Fibroblast of lung (primary cell): ENCODE data around the gene ZDHHC11. TPM values are rescaled to one million over a fixed set of nuclear protein-coding genes. Genes with fewer than 3 reads are reported as not detected.
A peak's percentile ranks its signal among the peaks of the same experiment; 100 is the strongest.

ENCODE experiments used
- DNase-seq, 2 donors: peaks; one replicate each; pipeline versions ENCODE4 v3.0.0 to v3.0.0-alpha.2; 2010; ENCODE audit warnings: low read depth in 2 of 2
- H2AFZ ChIP-seq: 2 replicates; pipeline ENCODE4 v1.5.1; 2012; ENCODE audit warnings: low read length, control low read depth, inconsistent platforms
- H3K27ac ChIP-seq: 2 replicates; pipeline ENCODE4 v1.5.1; 2011; ENCODE audit warnings: low read length, control low read depth; ENCODE audit not compliant: insufficient read depth
- H3K27me3 ChIP-seq: 2 replicates; pipeline ENCODE4 v1.5.1; 2011; ENCODE audit warnings: mild to moderate bottlenecking, low read length; ENCODE audit not compliant: control insufficient read depth, insufficient read depth
- H3K36me3 ChIP-seq: 2 replicates; pipeline ENCODE4 v1.5.1; 2011; ENCODE audit warnings: low read length; ENCODE audit not compliant: control insufficient read depth, insufficient read depth
- H3K4me1 ChIP-seq: 2 replicates; pipeline ENCODE4 v1.5.1; 2011; ENCODE audit warnings: low read length; ENCODE audit not compliant: control insufficient read depth, insufficient read depth; ENCODE audit errors: extremely low read depth
- H3K4me2 ChIP-seq: 2 replicates; pipeline ENCODE4 v1.5.1; 2011; ENCODE audit warnings: low read length, control low read depth; ENCODE audit not compliant: insufficient read depth; ENCODE audit errors: extremely low read depth
- H3K4me3 ChIP-seq, 4 experiments: fragments of 200-600 bp in 1 of 4; sonication (generic) in 1 of 4; replicated peaks in 1 of 4; 2 replicates each; pipeline ENCODE4 v1.5.1; 2011 to 2016; ENCODE audit warnings: low read length in 4 of 4, low read depth in 3 of 4, mild to moderate bottlenecking in 3 of 4, control low read depth in 2 of 4, inconsistent platforms in 1 of 4, mixed read lengths in 1 of 4; ENCODE audit not compliant: insufficient read depth in 1 of 4; ENCODE audit errors: control extremely low read depth in 1 of 4
- H3K79me2 ChIP-seq: 2 replicates; pipeline ENCODE4 v1.5.1; 2012; ENCODE audit warnings: mild to moderate bottlenecking, low read length, inconsistent platforms; ENCODE audit not compliant: control insufficient read depth, insufficient read depth
- H3K9ac ChIP-seq: 2 replicates; pipeline ENCODE4 v1.5.1; 2011; ENCODE audit warnings: mild to moderate bottlenecking, low read length, control low read depth; ENCODE audit not compliant: insufficient read depth
- H3K9me3 ChIP-seq: 2 replicates; pipeline ENCODE4 v1.5.1; 2012; ENCODE audit warnings: low read depth, low read length; ENCODE audit not compliant: control insufficient read depth, insufficient read depth
- H4K20me1 ChIP-seq: 2 replicates; pipeline ENCODE4 v1.5.1; 2011; ENCODE audit warnings: low read length; ENCODE audit not compliant: control insufficient read depth, insufficient read depth; ENCODE audit errors: extremely low read depth
- EZH2 ChIP-seq: IDR thresholded peaks from 2 replicates; pipeline ENCODE4 v1.5.1; 2012; ENCODE audit warnings: low read length, control low read depth, mild to moderate bottlenecking; ENCODE audit errors: missing control alignments
- polyA plus RNA-seq, 2 donors: library from polyadenylated mRNA; depleted of rRNA in 1 of 2; stranded (reverse) in 1 of 2; unstranded in 1 of 2; fragments of >200 nt; gene quantifications; 2 replicates each; pipeline ENCODE4 v1.2.1, GENCODE V29; 2011 to 2012; ENCODE audit warnings: missing spikeins in 1 of 2
- total RNA-seq: library from RNA; depleted of rRNA; stranded (reverse); fragments of >200 nt; gene quantifications from 2 replicates; pipeline ENCODE4 v1.2.1, GENCODE V29; 2014
- TF ChIP-seq, protein P1 (sequence below), 2 donors: IDR thresholded peaks in 1 of 2; conservative IDR thresholded peaks in 1 of 2; 1 replicate in 1 of 2; 2 replicates in 1 of 2; pipeline ENCODE4 v1.5.1; 2011 to 2012; ENCODE audit warnings: low read length in 2 of 2, control low read depth in 1 of 2, inconsistent platforms in 1 of 2, low read depth in 1 of 2, mild to moderate bottlenecking in 1 of 2

ZDHHC11 gene
- total and polyA plus RNA-seq, 2 donors (not counting 1 experiment from before 2014, with no cell fraction given): 0.23 to 2.5 TPM

DNA sequence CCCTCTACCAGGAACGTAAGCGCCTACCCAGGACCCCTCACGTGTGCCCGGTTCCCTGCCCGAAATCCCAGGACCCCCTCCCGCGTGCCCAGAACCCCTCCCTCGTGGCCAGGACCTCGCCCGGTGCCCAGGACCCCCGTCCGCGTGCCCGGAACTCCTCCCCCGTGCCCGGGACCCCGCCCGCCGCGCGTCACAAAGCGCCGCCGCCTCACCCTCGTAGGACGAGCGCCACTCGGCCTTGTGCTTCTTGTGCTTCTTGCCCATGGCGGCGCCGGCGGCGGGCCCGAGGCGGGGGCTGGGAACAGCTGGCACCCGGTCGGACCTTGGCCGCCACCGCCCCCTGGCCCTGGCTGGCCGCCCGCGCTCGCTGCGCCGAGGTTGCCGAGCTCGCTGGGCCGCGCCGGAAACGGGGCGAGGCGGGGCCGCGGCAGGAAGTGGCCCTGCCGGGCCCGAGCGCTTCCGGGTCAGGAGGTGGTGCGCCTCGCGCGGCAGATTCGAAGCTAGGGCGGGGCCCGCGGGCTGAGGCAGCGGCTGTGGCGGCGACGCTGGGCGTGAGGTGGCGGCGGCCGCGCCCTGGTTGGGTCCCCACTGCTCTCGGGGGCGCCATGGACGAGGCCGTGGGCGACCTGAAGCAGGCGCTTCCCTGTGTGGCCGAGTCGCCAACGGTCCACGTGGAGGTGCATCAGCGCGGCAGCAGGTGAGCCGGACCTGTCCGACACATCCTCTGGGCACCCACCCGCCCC, 41.8 kb upstream of the ZDHHC11 start, which contains the start of the genes BRD9 and TRIP13:
Gene BRD9, minus strand, starts transcription at position 408 of the 743 bp plus-strand sequence. Its CDS starts 144 bp downstream, at position 264.
Gene TRIP13, plus strand, starts transcription at position 491 of the 743 bp plus-strand sequence. Its CDS starts 115 bp downstream, at position 606.
- Histone ChIP-seq H2AFZ (peak within 1 kb of the TSS; percentile 80), H3K4me3 (peak within 1 kb of the TSS; percentile 68 to 96 (median 89)), H3K27me3 (no peaks in the 10 kb centered on the region), H3K4me2 (peak within 1 kb of the TSS; percentile 98), H3K79me2 (peaks cover 38% of the 10 kb centered on the region), H3K4me1 (peaks cover 4% of the 10 kb centered on the region), H3K27ac (peak within 1 kb of the TSS; percentile 93), H3K36me3 (peaks cover 16% of the 10 kb centered on the region), H4K20me1 (no peaks in the 10 kb centered on the region), H3K9ac (peak within 1 kb of the TSS; percentile 96), H3K9me3 (no peaks in the 10 kb centered on the region)
- TF ChIP-seq, protein P1, sequence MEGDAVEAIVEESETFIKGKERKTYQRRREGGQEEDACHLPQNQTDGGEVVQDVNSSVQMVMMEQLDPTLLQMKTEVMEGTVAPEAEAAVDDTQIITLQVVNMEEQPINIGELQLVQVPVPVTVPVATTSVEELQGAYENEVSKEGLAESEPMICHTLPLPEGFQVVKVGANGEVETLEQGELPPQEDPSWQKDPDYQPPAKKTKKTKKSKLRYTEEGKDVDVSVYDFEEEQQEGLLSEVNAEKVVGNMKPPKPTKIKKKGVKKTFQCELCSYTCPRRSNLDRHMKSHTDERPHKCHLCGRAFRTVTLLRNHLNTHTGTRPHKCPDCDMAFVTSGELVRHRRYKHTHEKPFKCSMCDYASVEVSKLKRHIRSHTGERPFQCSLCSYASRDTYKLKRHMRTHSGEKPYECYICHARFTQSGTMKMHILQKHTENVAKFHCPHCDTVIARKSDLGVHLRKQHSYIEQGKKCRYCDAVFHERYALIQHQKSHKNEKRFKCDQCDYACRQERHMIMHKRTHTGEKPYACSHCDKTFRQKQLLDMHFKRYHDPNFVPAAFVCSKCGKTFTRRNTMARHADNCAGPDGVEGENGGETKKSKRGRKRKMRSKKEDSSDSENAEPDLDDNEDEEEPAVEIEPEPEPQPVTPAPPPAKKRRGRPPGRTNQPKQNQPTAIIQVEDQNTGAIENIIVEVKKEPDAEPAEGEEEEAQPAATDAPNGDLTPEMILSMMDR (conservative IDR thresholded peaks at IDR 0.05 in 1 of 2, IDR thresholded peaks at IDR 0.05 in 1 of 2; ENCODE audit: low read depth in 1 of 2, low read length in 2 of 2): no peak
- no peak for TF ChIP-seq EZH2
- peak; percentile 68 to 74 for DNase-seq

DNA sequence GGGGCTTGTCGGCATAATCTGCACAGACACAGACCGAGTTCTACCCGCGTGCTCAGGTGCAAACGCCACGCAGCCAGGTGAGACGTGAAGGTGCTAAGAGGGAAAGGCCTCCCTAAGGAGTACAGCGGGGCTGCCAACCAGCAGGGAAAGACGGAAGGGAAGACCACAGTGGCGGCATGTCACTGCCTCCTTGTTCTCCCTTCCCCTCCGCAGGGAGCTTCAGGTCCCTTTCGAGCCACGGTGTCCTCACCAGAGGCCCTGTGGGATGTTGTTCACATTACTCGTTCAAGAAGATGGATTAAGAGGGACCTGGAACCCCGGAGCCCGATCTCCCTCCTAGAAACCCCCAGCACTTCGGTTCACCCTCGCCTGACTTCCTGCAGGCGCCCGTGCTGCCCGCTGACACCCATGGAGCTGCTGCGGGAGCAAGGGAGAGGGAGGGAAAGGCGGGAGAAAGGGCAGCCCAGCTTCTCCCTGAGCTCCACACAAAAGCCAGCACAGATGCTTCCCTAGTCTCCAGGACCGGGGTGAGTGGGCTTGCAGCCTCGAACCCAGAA, 41.1 kb upstream of the ZDHHC11 start:
- Histone ChIP-seq H3K4me2 (peak overlapping the region; percentile 98), H3K27me3 (no peaks in the 10 kb centered on the region), H3K36me3 (peaks cover 20% of the 10 kb centered on the region), H4K20me1 (no peaks in the 10 kb centered on the region), H3K4me3 (peak overlapping the region; percentile 68 to 96 (median 89)), H3K9ac (peak overlapping the region; percentile 96), H3K79me2 (peaks cover 38% of the 10 kb centered on the region), H2AFZ (peak overlapping the region; percentile 66), H3K4me1 (peaks cover 4% of the 10 kb centered on the region), H3K9me3 (no peaks in the 10 kb centered on the region), H3K27ac (peak overlapping the region; percentile 93)
- no peak for TF ChIP-seq EZH2
- TF ChIP-seq, protein P1 (conservative IDR thresholded peaks at IDR 0.05 in 1 of 2, IDR thresholded peaks at IDR 0.05 in 1 of 2; ENCODE audit: low read depth in 1 of 2, low read length in 2 of 2): no peak
- DNase-seq: peak; percentile 11 to 28

DNA sequence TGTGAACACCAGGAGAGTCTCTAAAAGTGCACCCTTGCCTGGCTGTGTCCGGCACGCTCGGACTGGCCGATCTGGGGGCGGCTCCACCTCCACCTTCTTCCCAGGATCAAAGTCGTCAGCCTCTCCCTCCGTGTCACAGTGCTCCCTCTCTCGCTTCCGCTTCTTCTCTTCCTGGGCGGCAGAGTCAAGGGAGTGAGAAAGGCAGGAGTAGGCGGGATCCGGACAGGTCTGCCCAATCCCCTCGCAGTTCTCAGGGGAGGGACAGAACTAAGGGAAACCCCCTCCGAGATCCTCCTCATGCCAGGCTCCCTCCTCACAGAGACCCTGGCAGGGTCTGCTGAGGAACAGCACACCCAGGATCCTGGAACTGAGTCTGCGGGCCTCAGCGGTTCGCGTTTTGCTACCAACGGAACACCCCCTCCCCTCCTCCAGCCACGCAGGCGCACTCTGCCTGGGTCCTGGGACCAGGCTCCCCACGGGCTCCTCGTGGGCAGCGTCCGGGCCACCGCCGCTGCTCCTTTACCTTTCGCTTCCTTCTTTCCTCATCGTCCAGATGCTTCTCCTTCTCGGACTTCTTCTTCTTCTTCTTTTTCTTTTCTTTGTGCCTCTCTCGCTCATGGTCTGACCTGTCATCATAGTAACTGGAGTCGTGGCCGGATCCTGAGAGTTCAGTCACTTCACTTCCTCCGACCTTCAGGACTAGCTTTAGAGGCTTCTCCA, 40.5 kb upstream of the ZDHHC11 start:
- peaks cover 38% of the 10 kb centered on the region for H3K79me2 ChIP-seq
- no peak overlapping the region for H2AFZ ChIP-seq

More for the DNA sequence above, 40.5 kb upstream of the ZDHHC11 start:
- H3K27ac ChIP-seq: peak overlapping the region; percentile 93
- H3K36me3 ChIP-seq: peaks cover 25% of the 10 kb centered on the region
- peak overlapping the region; percentile 96 for H3K9ac ChIP-seq
- no peaks in the 10 kb centered on the region for H3K27me3 ChIP-seq
- peak overlapping the region; percentile 68 to 96 (median 89) for H3K4me3 ChIP-seq
- TF ChIP-seq, protein P1 (conservative IDR thresholded peaks at IDR 0.05 in 1 of 2, IDR thresholded peaks at IDR 0.05 in 1 of 2; ENCODE audit: low read depth in 1 of 2, low read length in 2 of 2): no peak
- no peak for TF ChIP-seq EZH2
- H3K9me3 ChIP-seq: no peaks in the 10 kb centered on the region
- no peaks in the 10 kb centered on the region for H4K20me1 ChIP-seq
- peak overlapping the region; percentile 98 for H3K4me2 ChIP-seq
- peak in 1 of 2 donors; percentile 8 for DNase-seq
- H3K4me1 ChIP-seq: peaks cover 4% of the 10 kb centered on the region
